ENCODE data around the gene FAM114A2.

Gene FAM114A2

DNA sequence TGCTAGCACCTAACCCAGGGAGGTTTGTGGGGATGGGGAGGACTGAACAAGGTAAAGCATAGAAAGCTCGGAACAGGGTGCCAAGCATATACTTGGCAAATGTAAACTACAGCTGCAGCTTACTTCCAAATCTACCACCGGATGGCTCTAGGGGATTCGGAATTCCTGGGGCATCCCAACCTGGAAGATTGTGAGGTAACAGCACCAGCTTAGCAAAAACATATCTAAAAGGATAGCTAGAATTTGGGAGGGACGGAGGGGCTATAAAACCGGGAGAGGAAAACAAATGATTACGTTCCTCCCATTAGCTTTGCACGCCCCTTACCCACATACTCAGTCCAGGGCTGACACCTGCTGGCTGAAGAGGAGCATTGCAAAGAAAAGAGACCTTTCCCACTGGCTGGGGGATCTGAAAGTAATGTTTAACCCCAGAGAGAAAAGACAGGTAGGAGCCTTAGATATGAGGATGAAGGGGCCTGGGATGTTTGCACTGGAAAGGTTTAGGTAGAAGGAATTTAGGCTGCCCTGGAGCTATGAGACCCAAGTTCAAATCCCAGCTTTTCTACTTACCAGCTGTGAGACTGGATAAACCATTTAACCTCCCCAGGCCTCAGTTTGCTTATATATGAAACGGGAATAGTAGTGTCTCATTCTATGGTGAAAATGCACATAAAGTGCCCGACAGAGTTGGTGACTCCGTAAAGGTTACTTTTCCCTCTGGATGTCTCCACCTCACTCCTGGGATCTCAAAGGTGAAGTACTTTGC, 73.6 kb downstream of the FAM114A2 start:
- Histone ChIP-seq H2BK5ac (ENCODE audit: low read depth, low read length, poor library complexity) (no peak overlapping the region), H3K79me2 (ENCODE audit: control insufficient read depth, insufficient read depth, low read length, poor library complexity) (peaks cover 1% of the 10 kb centered on the region), H3K18ac (ENCODE audit: low read length) (no peak overlapping the region), H3K9me3 (ENCODE audit: insufficient read depth, low read depth, low read length) (no peaks in the 10 kb centered on the region), H2BK120ac (ENCODE audit: insufficient read depth, low read length, poor library complexity) (no peak overlapping the region), H2AFZ (ENCODE audit: insufficient read depth, low read length, poor library complexity) (no peak overlapping the region), H3K14ac (ENCODE audit: low read length) (no peak overlapping the region), H4K8ac (ENCODE audit: low read depth, low read length) (no peak overlapping the region), H3K9ac (ENCODE audit: low read length) (no peak overlapping the region), H3K27ac (ENCODE audit: low read depth, low read length) (no peak overlapping the region), H4K91ac (ENCODE audit: low read depth, low read length) (no peak overlapping the region), H3K4me2 (ENCODE audit: low read length) (peak overlapping the region; percentile 42), H3K4ac (ENCODE audit: low read depth, low read length) (no peak overlapping the region), H3K4me3 (ENCODE audit: low read depth, low read length) (no peak overlapping the region), H3K36me3 (ENCODE audit: control insufficient read depth in 1 of 2, insufficient read depth in 2 of 2, low read length in 2 of 2) (no peaks in the 10 kb centered on the region), H3K79me1 (ENCODE audit: low read length) (peaks cover 2% of the 10 kb centered on the region), H3K23ac (ENCODE audit: low read length) (no peak overlapping the region), H3K27me3 (ENCODE audit: insufficient read depth, low read length) (no peaks in the 10 kb centered on the region), H2BK12ac (ENCODE audit: low read length) (no peak overlapping the region), H3K4me1 (ENCODE audit: control insufficient read depth in 1 of 2, insufficient read depth in 2 of 2, low read length in 2 of 2) (peaks cover 7 to 11% of the 10 kb centered on the region in 2 experiments), H2AK5ac (ENCODE audit: low read length) (no peak overlapping the region), H4K12ac (ENCODE audit: low read depth, low read length) (no peak overlapping the region)
- peak; percentile 29 to 79 for DNase-seq
- no CpG with 5 or more reads among the region's 10 CpGs for WGBS (ENCODE audit: extremely low coverage, insufficient coverage, insufficient read length)

DNA sequence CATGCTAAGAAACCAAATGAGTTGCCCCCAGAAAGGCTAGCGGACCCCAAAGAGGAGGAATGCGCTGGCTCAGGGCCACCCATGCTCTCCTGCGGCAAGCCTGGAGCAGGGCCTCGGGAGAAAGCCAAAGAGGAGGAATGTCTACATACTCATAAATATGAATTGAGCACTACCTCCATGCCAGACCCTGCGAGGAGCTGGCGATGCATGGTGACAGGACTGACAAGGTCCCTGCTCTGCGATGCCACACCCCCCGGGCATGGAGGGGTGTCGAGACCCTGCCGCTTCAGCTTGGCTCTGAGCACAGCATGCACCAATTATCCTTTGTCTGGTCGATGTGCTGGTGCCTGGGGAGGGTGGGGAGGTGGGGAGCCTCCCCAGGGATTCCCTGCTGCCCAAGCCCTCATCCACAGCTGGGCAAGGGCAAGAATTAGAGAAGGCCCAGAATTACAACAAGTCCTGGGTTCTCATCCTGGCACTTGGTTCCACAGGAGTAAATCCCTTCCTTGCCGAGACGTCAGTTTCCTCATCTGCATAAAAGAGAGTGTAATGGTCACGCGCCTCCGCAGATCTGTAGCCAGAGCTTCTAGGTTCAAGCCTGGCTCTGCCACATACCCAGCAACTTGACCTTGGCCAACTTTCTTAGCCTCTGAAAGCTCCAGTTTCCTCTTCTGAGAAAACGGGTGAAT, 74.4 kb downstream of the FAM114A2 start:
- no peak overlapping the region for H3K4ac ChIP-seq (ENCODE audit: low read depth, low read length)
- H3K14ac ChIP-seq (ENCODE audit: low read length), result no peak overlapping the region
- H3K23ac ChIP-seq (ENCODE audit: low read length), result no peak overlapping the region
- H3K4me3 ChIP-seq (ENCODE audit: low read depth, low read length), result no peak overlapping the region
- H4K91ac ChIP-seq (ENCODE audit: low read depth, low read length), result no peak overlapping the region
- H2AFZ ChIP-seq (ENCODE audit: insufficient read depth, low read length, poor library complexity), result no peak overlapping the region
- no peaks in the 10 kb centered on the region for H3K9me3 ChIP-seq (ENCODE audit: insufficient read depth, low read depth, low read length)
- H3K4me2 ChIP-seq (ENCODE audit: low read length), result no peak overlapping the region
- no peak overlapping the region for H2BK12ac ChIP-seq (ENCODE audit: low read length)
- no peak overlapping the region for H2AK5ac ChIP-seq (ENCODE audit: low read length)
- H3K36me3 ChIP-seq (ENCODE audit: control insufficient read depth in 1 of 2, insufficient read depth in 2 of 2, low read length in 2 of 2), result no peaks in the 10 kb centered on the region
- WGBS (ENCODE audit: extremely low coverage, insufficient coverage, insufficient read length), result no CpG with 5 or more reads among the region's 17 CpGs
- H3K27ac ChIP-seq (ENCODE audit: low read depth, low read length), result no peak overlapping the region
- H3K9ac ChIP-seq (ENCODE audit: low read length), result no peak overlapping the region
- H4K8ac ChIP-seq (ENCODE audit: low read depth, low read length), result no peak overlapping the region
- DNase-seq, result no peak
- H4K12ac ChIP-seq (ENCODE audit: low read depth, low read length), result no peak overlapping the region
- H3K27me3 ChIP-seq (ENCODE audit: insufficient read depth, low read length), result no peaks in the 10 kb centered on the region
- no peak overlapping the region for H2BK5ac ChIP-seq (ENCODE audit: low read depth, low read length, poor library complexity)
- H3K4me1 ChIP-seq (ENCODE audit: control insufficient read depth in 1 of 2, insufficient read depth in 2 of 2, low read length in 2 of 2), result peaks cover 13 to 18% of the 10 kb centered on the region in 2 experiments
- no peak overlapping the region for H3K18ac ChIP-seq (ENCODE audit: low read length)
- peaks cover 2% of the 10 kb centered on the region for H3K79me1 ChIP-seq (ENCODE audit: low read length)
- H2BK120ac ChIP-seq (ENCODE audit: insufficient read depth, low read length, poor library complexity), result no peak overlapping the region
- H3K79me2 ChIP-seq (ENCODE audit: control insufficient read depth, insufficient read depth, low read length, poor library complexity), result peaks cover 1% of the 10 kb centered on the region

DNA sequence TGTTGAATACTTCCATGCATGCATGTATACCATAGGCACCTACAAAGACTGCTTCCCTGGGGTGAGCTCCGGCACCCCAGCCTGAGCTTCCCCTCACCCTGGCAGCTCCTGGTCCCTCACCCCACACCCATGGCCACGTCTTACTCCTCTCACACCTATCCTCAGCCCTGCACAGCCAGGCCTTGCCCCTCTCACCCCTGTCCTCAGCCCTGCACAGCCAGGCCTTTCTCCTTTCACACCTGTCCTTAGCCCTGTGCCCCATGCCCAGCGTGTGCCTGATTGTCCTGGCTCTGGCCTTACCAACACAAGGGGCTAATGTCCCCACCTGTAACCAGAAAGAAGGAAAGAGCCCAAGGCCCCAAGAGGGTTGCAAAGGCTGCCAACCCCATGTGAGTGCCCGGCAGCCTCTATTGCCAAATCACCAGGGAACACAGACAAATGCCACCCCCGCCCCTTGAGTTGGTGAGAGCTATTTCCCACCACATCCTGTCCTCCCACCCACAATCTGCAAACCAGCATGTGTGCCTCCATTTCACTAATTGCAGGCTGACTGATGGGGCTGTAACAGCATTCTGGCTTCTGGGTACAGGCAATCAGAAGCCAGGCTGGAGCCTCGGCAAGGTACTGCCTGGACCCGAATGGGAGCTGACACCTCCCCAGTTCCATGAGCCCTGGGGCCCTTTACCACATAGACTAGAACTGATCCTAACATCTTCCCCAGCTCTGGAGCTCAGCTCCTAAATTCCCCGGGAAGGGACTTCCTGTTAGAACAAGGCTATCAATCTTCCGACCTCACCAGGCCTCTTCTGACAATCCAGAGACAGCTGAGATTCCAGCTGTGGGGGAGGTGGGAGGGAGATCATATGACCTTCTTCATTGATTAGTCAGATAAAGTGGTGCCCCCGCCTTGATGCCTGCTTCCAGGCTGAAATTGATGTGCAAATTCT, 78.2 kb downstream of the FAM114A2 start:
- peaks cover 2% of the 10 kb centered on the region for H3K79me1 ChIP-seq (ENCODE audit: low read length)
- H2BK5ac ChIP-seq (ENCODE audit: low read depth, low read length, poor library complexity), result no peak overlapping the region
- H3K4ac ChIP-seq (ENCODE audit: low read depth, low read length), result no peak overlapping the region
- no peak overlapping the region for H3K18ac ChIP-seq (ENCODE audit: low read length)
- H3K27ac ChIP-seq (ENCODE audit: low read depth, low read length), result peak overlapping the region; percentile 3
- H2BK120ac ChIP-seq (ENCODE audit: insufficient read depth, low read length, poor library complexity), result peak overlapping the region; percentile 24
- H3K9ac ChIP-seq (ENCODE audit: low read length), result no peak overlapping the region
- peak overlapping the region; percentile 14 for H2AFZ ChIP-seq (ENCODE audit: insufficient read depth, low read length, poor library complexity)
- H3K4me2 ChIP-seq (ENCODE audit: low read length), result no peak overlapping the region
- H4K8ac ChIP-seq (ENCODE audit: low read depth, low read length), result no peak overlapping the region
- peak overlapping the region; percentile 47 for H3K14ac ChIP-seq (ENCODE audit: low read length)
- DNase-seq, result no peak
- H3K4me3 ChIP-seq (ENCODE audit: low read depth, low read length), result no peak overlapping the region
- H2AK5ac ChIP-seq (ENCODE audit: low read length), result peak overlapping the region; percentile 50
- peaks cover 18 to 21% of the 10 kb centered on the region in 2 experiments for H3K4me1 ChIP-seq (ENCODE audit: control insufficient read depth in 1 of 2, insufficient read depth in 2 of 2, low read length in 2 of 2)
- no peak overlapping the region for H3K23ac ChIP-seq (ENCODE audit: low read length)
- H3K9me3 ChIP-seq (ENCODE audit: insufficient read depth, low read depth, low read length), result peaks cover 2% of the 10 kb centered on the region
- no peak overlapping the region for H4K12ac ChIP-seq (ENCODE audit: low read depth, low read length)
- H3K36me3 ChIP-seq (ENCODE audit: control insufficient read depth in 1 of 2, insufficient read depth in 2 of 2, low read length in 2 of 2), result no peaks in the 10 kb centered on the region
- WGBS (ENCODE audit: extremely low coverage, insufficient coverage, insufficient read length), result no CpG with 5 or more reads among the region's 10 CpGs
- H2BK12ac ChIP-seq (ENCODE audit: low read length), result peak overlapping the region; percentile 42
- peaks cover 1% of the 10 kb centered on the region for H3K79me2 ChIP-seq (ENCODE audit: control insufficient read depth, insufficient read depth, low read length, poor library complexity)
- no peaks in the 10 kb centered on the region for H3K27me3 ChIP-seq (ENCODE audit: insufficient read depth, low read length)
- peak overlapping the region; percentile 37 for H4K91ac ChIP-seq (ENCODE audit: low read depth, low read length)
